GM19193 (cell line): Measurements from ENCODE around the gene C16orf87.

ENCODE experiments used
- POLR2A ChIP-seq: IDR thresholded peaks from 4 replicates; pipeline ENCODE4 v1.6.1; 2011; ENCODE audit not compliant: insufficient read depth, insufficient read length; ENCODE audit errors: extremely low read depth

Gene C16orf87

GRCh38 chr16:46828292-46828691, 2.7 kb downstream of the C16orf87 start:
- TF ChIP-seq POLR2A, result no peak

DNA sequence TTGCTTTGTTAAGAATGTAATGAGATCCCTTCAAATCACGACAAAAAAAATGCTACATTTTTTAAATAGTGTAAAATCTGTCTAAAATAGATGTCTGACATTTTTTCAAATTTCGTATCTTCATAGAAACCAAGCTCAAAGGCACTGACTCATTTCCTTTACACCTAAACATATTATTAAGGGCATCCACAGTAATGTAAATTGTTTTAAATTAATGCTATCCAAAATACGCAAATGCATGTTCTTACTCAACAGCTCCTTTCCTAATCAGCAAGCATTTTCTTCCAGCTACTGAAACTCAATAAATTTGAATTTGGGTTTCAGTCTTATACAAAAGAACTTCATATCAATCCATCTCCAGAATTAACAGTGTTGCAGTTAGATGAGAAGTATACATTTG, 4.3 kb downstream of the C16orf87 start:
- TF ChIP-seq POLR2A, result no peak

- TF ChIP-seq POLR2A, result no peak
Observed at GRCh38 chr16:46822270-46822669, 8.7 kb downstream of the C16orf87 start.

- TF ChIP-seq POLR2A, result no peak
Observed at GRCh38 chr16:46817961-46818360, 13.0 kb downstream of the C16orf87 start.

- TF ChIP-seq POLR2A, result no peak
Observed at GRCh38 chr16:46814790-46815189, 16.2 kb downstream of the C16orf87 start.

- TF ChIP-seq POLR2A, result no peak
Observed at GRCh38 chr16:46813611-46814010, 17.4 kb downstream of the C16orf87 start.

GRCh38 chr16:46812781-46813540, 18.0 kb downstream of the C16orf87 start:
- TF ChIP-seq POLR2A, result no peak

- TF ChIP-seq POLR2A, result no peak
Observed at GRCh38 chr16:46811682-46812081, 19.3 kb downstream of the C16orf87 start.

GRCh38 chr16:46808997-46809396, 22.0 kb downstream of the C16orf87 start:
- TF ChIP-seq POLR2A, result no peak

DNA sequence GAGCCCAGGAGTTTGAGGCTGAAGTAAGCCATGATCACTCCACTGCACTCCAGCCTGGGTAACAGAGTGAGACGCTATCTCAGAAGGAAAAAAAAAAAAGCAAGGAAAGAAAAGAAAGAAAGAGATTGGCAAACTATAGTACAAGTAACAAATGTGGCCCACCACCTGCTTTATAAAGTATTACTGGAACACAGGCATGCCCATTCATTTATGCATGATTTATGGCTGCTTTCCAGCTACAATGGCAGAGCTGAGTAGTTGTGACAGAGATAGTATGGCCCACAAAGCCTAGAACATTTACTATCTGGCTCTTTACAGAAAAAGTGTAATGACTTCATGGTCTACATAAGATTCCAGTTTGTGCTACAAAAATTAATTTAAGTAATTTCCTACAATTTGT, 23.6 kb downstream of the C16orf87 start:
- TF ChIP-seq POLR2A, result no peak

DNA sequence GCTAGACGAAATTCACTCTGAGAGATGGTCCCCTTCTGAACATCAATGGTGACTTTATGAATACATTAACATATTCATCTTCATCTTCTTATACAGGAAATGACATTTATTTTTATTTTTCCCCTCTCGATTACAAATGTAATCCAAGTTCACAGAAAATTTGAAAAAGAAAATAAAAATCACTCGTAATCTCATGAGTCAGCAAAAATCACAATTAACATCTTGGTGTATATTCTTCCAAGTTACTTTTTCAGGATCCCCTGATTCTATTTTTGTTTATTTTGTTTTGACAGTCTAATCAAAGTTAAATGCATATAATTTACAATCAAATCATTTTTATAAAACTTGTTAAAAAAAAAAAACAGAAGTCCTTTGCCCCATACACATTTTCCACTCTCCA, 27.6 kb downstream of the C16orf87 start:
- no peak for TF ChIP-seq POLR2A

- no peak for TF ChIP-seq POLR2A
Observed at GRCh38 chr16:46801428-46802049, 29.4 kb downstream of the C16orf87 start.

DNA sequence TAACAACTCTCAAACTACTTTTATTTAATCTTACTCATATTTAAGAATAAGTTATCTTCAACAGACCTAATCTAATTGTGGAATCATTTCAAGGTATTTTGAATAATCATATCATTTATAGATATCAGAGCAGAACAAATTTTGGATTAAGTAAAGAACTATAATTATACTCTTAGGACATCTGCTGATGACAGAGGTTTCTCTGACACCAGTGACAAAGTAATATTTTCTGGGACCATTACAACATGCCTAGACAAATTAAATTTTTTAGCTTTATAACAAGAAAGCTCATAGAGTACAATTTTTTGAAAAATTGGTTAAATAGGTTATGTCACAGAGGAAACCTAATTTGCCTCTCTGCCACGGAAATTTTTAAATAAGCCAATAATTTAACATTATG, 30.5 kb downstream of the C16orf87 start:
- TF ChIP-seq POLR2A, result no peak

DNA sequence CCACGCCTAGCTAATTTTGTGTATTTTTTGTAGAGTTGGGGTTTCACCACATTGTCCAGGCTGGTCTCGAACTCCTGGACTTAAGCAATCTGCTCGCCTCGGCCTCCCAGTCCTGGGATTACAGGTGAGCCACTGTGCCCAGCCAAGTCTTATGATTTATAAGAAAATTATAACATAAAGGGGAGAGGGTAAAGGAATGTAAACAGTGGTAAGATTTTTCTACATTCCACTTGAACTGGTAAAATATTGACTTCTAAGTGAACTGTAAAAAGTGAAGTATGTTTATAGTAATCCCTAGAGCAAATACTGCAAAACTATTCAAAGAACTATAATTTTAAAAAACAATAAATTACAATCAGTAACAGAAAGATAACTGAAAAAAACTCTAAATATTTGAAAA, 33.5 kb downstream of the C16orf87 start:
- no peak for TF ChIP-seq POLR2A

DNA sequence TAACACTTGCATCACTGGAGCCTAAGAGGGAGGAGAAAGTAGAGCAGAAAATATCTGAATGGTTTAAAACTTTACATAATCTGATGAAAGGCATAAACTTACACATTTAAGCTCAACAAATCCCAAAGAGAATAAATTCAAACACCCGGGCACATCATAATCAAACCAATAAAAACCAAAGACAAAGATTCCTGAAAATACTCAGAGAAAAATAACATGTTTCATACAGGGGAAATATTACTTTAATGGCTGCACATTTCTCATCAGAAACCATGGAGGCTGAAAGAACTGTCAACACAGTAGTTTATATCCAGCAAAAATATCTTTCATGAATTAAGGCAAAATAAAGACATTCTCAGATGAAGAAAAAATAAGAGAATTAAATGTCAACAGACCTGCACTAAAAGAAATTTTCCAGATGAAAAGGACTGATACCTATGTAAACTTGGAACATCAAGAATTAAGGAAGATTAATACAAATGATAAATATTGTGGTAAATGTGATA, 34.2 kb downstream of the C16orf87 start:
- no peak for TF ChIP-seq POLR2A

- no peak for TF ChIP-seq POLR2A
Observed at GRCh38 chr16:46793841-46794240, 37.1 kb downstream of the C16orf87 start.

DNA sequence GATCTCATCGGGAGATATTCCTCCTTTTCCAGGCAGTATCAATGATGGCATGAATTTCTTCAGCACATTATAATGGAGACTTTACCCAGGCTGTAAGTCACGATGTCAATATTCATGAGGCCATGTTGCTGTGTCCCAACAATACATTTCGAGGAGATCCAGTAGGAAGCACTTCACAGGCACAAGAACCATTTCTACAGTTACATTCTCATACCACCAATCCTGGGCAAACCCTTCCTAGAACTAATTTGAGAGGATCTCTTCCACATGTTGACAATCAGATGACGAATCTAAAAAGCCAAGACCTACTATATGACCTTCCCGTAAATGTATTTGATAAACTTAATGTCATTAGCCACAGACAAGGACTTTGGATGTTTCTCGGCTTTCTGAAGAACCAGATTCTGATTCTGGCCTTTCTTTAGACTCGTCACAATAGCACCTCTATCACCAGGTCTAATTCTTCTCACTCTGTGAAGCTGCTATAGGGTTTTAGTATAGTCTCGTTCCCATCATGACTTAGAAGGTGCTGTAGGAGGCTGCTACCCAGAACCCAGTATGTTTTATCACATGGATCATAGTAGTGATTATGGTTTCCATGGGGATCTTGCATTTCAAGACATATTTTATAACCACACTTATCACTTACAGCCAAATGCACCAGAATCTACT, 40.2 kb downstream of the C16orf87 start:
- TF ChIP-seq POLR2A, result no peak
